Right lobe of liver (tissue), 4 donors: ENCODE data around the gene PERM1.

Source experiments
- CTCF ChIP-seq, 4 donors: fragments of 200-600 bp in 3 of 4; fragments of 450-650 bp in 1 of 4; IDR thresholded peaks; one replicate each; pipeline versions ENCODE4 v1.5.1 to v1.8.0; 2016 to 2022; ENCODE audit warnings: antibody characterized with exemption in 4 of 4, mild to moderate bottlenecking in 2 of 4
- POLR2A ChIP-seq: fragments of 450-650 bp; IDR thresholded peaks from one replicate; pipeline ENCODE4 v1.6.1; 2017; ENCODE audit warnings: antibody characterized with exemption, mild to moderate bottlenecking
- donor health status: DM: no; HTN: no; CAD: no.
- donor health status: DM: no; HTN: no; CAD: no.
- donor health status: DM: no; HTN: yes; CAD: no.

GRCh38 chr1:997993-998744 lies 16.3 kb upstream of the PERM1 start:
- no peak for TF ChIP-seq CTCF (IDR thresholded peaks at IDR 0.05)
- no peak for TF ChIP-seq POLR2A
